Measurements from ENCODE around the gene C12orf56. TPM values are rescaled to one million over a fixed set of nuclear protein-coding genes. Genes with fewer than 3 reads are reported as not detected.
"Not testable (repeated sequence)": the region's sequence is repeated elsewhere in the genome, so short reads cannot be mapped to it uniquely, and the experiment has no call there.

Gene C12orf56
- polyA plus RNA-seq, 1 donor from 2014 or later, result not detected

- H3K9me2 ChIP-seq (ENCODE audit: insufficient read depth, low read length); H3K9me3 ChIP-seq (ENCODE audit: low read length); H3K4me3 ChIP-seq (ENCODE audit: low read length); H3K27me3 ChIP-seq (ENCODE audit: insufficient read depth, low read depth, low read length); H3K4me2 ChIP-seq (ENCODE audit: low read length); H3F3A ChIP-seq (ENCODE audit: insufficient read depth, low read length, poor library complexity, severe bottlenecking); H2AFZ ChIP-seq (ENCODE audit: low read depth, low read length); H3K36me3 ChIP-seq (ENCODE audit: insufficient read depth, low read length); H3K79me2 ChIP-seq (replicated peaks; ENCODE audit: insufficient read depth, low read length); H3K9ac ChIP-seq (ENCODE audit: low read length); H4K20me1 ChIP-seq (ENCODE audit: insufficient read depth); H3K27ac ChIP-seq (ENCODE audit: low read length): not testable (repeated sequence)
Observed at GRCh38 chr12:64356209-64356608, 34.3 kb downstream of the C12orf56 start.

DNA sequence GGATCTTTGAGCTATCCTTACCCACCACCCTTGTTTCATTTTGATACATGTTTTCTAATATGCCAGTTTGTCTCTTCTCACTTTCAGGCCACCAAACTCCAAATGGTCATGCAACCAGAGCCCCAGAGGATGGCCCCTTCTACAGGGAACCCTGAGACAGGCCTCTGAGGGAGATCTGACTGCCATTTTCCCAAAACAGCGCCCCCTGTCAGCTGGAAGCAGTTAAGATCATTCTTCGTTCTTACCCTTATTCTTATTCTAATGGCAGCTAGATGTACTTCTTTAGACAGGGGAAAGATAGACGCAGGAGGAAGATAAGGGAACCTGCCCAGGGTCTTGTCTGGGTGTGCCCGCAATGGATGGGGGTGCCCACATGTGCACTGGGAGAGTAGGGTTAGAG is 38.4 kb downstream of the C12orf56 start:
- Histone ChIP-seq H3K79me2 (replicated peaks; ENCODE audit: insufficient read depth, low read length) (no peaks in the 10 kb centered on the region), H3K9ac (ENCODE audit: low read length) (no peak overlapping the region), H3F3A (ENCODE audit: insufficient read depth, low read length, poor library complexity, severe bottlenecking) (no peaks in the 10 kb centered on the region)

GRCh38 chr12:64351265-64351664 is 39.3 kb downstream of the C12orf56 start:
- Histone ChIP-seq H3K79me2 (replicated peaks; ENCODE audit: insufficient read depth, low read length) (no peaks in the 10 kb centered on the region), H3K36me3 (ENCODE audit: insufficient read depth, low read length) (no peaks in the 10 kb centered on the region), H2AFZ (ENCODE audit: low read depth, low read length) (no peak overlapping the region), H3K27me3 (ENCODE audit: insufficient read depth, low read depth, low read length) (no peaks in the 10 kb centered on the region), H3K4me2 (ENCODE audit: low read length) (no peak overlapping the region), H3F3A (ENCODE audit: insufficient read depth, low read length, poor library complexity, severe bottlenecking) (no peaks in the 10 kb centered on the region), H3K4me3 (ENCODE audit: low read length) (no peak overlapping the region), H3K9ac (ENCODE audit: low read length) (no peak overlapping the region), H3K9me2 (ENCODE audit: insufficient read depth, low read length) (no peaks in the 10 kb centered on the region), H4K20me1 (ENCODE audit: insufficient read depth) (no peaks in the 10 kb centered on the region), H3K27ac (ENCODE audit: low read length) (no peak overlapping the region), H3K9me3 (ENCODE audit: low read length) (no peaks in the 10 kb centered on the region)
- TF ChIP-seq MXI1 (conservative IDR thresholded peaks at IDR 0.05; ENCODE audit: poor library complexity, severe bottlenecking) (no peak), TAF1 (IDR thresholded peaks at IDR 0.05; ENCODE audit: low read depth) (no peak), EP300 (conservative IDR thresholded peaks at IDR 0.05; ENCODE audit: poor library complexity, severe bottlenecking) (no peak), POLR2AphosphoS5 (IDR thresholded peaks at IDR 0.05) (no peak), EZH2 (IDR thresholded peaks at IDR 0.05; ENCODE audit: borderline replicate concordance, insufficient read depth, low read length, poor library complexity, severe bottlenecking) (no peak), SMC3 (conservative IDR thresholded peaks at IDR 0.05; ENCODE audit: poor library complexity) (no peak), RAD21 (conservative IDR thresholded peaks at IDR 0.05) (no peak)
- TF ChIP-seq, protein P1, sequence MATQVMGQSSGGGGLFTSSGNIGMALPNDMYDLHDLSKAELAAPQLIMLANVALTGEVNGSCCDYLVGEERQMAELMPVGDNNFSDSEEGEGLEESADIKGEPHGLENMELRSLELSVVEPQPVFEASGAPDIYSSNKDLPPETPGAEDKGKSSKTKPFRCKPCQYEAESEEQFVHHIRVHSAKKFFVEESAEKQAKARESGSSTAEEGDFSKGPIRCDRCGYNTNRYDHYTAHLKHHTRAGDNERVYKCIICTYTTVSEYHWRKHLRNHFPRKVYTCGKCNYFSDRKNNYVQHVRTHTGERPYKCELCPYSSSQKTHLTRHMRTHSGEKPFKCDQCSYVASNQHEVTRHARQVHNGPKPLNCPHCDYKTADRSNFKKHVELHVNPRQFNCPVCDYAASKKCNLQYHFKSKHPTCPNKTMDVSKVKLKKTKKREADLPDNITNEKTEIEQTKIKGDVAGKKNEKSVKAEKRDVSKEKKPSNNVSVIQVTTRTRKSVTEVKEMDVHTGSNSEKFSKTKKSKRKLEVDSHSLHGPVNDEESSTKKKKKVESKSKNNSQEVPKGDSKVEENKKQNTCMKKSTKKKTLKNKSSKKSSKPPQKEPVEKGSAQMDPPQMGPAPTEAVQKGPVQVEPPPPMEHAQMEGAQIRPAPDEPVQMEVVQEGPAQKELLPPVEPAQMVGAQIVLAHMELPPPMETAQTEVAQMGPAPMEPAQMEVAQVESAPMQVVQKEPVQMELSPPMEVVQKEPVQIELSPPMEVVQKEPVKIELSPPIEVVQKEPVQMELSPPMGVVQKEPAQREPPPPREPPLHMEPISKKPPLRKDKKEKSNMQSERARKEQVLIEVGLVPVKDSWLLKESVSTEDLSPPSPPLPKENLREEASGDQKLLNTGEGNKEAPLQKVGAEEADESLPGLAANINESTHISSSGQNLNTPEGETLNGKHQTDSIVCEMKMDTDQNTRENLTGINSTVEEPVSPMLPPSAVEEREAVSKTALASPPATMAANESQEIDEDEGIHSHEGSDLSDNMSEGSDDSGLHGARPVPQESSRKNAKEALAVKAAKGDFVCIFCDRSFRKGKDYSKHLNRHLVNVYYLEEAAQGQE (IDR thresholded peaks at IDR 0.05; ENCODE audit: borderline replicate concordance), result no peak
- TF ChIP-seq, protein P2, sequence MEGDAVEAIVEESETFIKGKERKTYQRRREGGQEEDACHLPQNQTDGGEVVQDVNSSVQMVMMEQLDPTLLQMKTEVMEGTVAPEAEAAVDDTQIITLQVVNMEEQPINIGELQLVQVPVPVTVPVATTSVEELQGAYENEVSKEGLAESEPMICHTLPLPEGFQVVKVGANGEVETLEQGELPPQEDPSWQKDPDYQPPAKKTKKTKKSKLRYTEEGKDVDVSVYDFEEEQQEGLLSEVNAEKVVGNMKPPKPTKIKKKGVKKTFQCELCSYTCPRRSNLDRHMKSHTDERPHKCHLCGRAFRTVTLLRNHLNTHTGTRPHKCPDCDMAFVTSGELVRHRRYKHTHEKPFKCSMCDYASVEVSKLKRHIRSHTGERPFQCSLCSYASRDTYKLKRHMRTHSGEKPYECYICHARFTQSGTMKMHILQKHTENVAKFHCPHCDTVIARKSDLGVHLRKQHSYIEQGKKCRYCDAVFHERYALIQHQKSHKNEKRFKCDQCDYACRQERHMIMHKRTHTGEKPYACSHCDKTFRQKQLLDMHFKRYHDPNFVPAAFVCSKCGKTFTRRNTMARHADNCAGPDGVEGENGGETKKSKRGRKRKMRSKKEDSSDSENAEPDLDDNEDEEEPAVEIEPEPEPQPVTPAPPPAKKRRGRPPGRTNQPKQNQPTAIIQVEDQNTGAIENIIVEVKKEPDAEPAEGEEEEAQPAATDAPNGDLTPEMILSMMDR (IDR thresholded peaks at IDR 0.05; ENCODE audit: poor library complexity, severe bottlenecking), result no peak

More for the DNA sequence above, 38.4 kb downstream of the C12orf56 start:
- Histone ChIP-seq H4K20me1 (ENCODE audit: insufficient read depth) (no peaks in the 10 kb centered on the region), H3K4me2 (ENCODE audit: low read length) (no peak overlapping the region), H3K9me2 (ENCODE audit: insufficient read depth, low read length) (no peaks in the 10 kb centered on the region), H3K27me3 (ENCODE audit: insufficient read depth, low read depth, low read length) (no peaks in the 10 kb centered on the region), H3K27ac (ENCODE audit: low read length) (no peak overlapping the region), H3K4me3 (ENCODE audit: low read length) (no peak overlapping the region), H3K9me3 (ENCODE audit: low read length) (no peaks in the 10 kb centered on the region), H3K36me3 (ENCODE audit: insufficient read depth, low read length) (no peaks in the 10 kb centered on the region), H2AFZ (ENCODE audit: low read depth, low read length) (no peak overlapping the region)
- TF ChIP-seq EZH2 (IDR thresholded peaks at IDR 0.05; ENCODE audit: borderline replicate concordance, insufficient read depth, low read length, poor library complexity, severe bottlenecking), result no peak
- TF ChIP-seq, protein P1 (IDR thresholded peaks at IDR 0.05; ENCODE audit: borderline replicate concordance), result no peak

Measured in neural cell (in vitro differentiated cells).